ENCODE data around the gene TMEM52B. TPM values are rescaled to one million over a fixed set of nuclear protein-coding genes. Genes with fewer than 3 reads are reported as not detected.
"Not testable (repeated sequence)": the region's sequence is repeated elsewhere in the genome, so short reads cannot be mapped to it uniquely, and the experiment has no call there.

The TMEM52B gene
- total RNA-seq, 1 donor from 2014 or later: 0.45 TPM

DNA sequence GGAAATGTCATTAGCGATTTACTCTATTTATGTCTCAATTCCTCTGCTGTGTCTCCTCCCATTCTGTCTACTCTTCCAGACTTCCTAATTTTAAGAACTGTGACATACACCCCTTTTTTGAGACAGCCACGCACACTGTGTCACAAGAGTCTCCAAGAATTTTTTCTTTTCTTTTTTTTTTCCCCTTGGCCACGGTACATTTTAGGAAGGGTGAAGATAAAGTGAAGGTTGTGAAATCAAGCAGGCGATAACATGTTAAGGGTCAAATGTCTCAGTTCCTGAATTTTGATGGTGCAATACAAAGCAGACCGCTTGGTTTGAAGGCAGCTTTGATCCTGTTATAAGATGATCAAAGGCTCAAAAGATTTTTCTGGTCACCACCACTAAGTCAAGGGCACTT lies 11.2 kb upstream of the TMEM52B start:
- intact Hi-C loops (cut with DNase I): no loop called here
- DNase-seq (ENCODE audit: low spot score) (no peak), ATAC-seq (peak; percentile 89)

- ATAC-seq (no peak), DNase-seq (ENCODE audit: low spot score) (no peak)
- intact Hi-C loops (cut with DNase I): no loop called here
These were observed 9.7 kb upstream of the TMEM52B start for GRCh38 chr12:10169104-10169503.

GRCh38 chr12:10170216-10170615 lies 8.6 kb upstream of the TMEM52B start:
- no peak for DNase-seq (ENCODE audit: low spot score)
- intact Hi-C loops (cut with DNase I): no loop called here

GRCh38 chr12:10171973-10172728 lies 6.7 kb upstream of the TMEM52B start, which contains the start of gene OLR1:
Gene OLR1 (minus strand): TSS chr12:10172132. CDS start chr12:10172077, 55 bp downstream.
- intact Hi-C loops (cut with DNase I): no loop called here
- ATAC-seq (no peak), DNase-seq (ENCODE audit: low spot score) (no peak)

More at GRCh38 chr12:10170216-10170615, 8.6 kb upstream of the TMEM52B start:
- ATAC-seq: no peak

DNA sequence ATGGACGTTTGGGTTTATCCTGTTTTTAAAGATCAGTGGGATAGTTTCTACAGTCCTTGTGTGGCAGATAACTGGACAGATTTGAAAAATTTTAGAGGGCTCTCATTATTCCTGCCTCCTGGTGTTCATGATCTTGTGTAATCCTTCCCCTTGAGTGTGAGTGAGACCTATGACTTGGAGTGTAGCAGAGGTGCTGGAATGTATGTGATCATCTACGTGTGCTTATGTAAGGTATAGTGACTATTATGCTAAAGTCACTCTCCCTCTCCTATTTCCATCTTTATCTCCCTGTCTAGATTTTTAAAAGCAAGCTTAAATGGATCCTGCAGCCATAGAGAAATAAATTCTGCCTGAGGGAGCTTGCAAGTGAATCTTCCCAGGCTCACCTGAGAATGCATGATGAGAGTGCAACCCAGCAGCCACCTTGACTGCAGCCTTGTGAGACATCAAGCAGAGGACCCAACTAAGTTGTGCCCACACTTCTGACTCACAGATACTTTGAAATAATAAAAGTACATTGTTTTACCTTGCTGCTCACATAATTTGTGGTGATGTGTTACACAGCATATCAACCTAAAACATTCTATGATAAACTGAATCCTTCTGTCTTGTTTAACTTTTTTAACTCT lies 3.7 kb upstream of the TMEM52B start:
- DNase-seq (ENCODE audit: low spot score): no peak
- intact Hi-C loops (cut with DNase I): no loop called here
- no peak for ATAC-seq

DNA sequence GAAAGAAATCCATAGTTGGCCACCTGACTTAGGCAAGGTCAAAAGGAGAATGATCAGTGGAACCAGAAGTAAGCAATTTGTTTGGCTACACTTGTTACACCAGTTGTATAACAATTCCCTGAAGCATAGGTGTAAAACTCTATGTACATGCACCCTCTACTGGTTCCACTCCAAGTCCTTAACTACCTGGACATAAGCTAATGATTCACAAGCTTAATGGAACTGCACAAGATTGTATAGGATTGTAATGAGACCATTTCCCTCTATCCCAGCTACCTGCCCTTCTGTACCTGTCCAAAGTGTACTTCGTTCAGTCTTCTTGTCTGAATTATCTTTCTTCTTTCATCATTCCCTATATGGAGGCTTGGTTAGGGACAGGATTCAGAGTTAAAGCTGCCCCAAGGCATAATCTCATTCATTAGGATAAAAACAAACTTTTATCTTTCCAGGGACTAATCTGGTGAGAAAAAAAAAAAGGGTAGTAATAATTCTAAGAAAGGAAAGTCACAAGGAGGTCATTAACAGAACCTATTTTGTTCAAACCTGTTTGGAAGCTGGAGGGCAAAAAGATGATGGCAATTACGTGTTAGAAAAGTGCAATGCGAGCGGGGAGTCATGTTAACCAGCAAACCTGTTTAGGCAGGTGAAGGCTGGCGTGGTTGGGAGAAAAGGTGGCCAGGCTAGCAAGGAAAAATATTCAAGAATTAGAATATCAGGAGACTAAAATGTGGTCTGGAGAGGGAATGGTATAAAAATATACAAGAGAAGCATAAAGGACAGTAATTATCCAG lies 2.8 kb upstream of the TMEM52B start:
- intact Hi-C loops (cut with DNase I): no loop called here
- no peak for ATAC-seq
- no peak for DNase-seq (ENCODE audit: low spot score)

- ATAC-seq (no peak), DNase-seq (ENCODE audit: low spot score) (no peak)
- intact Hi-C loops (cut with DNase I): no loop called here
These were observed 947 bp downstream of the TMEM52B start for GRCh38 chr12:10179776-10180181.

GRCh38 chr12:10182354-10183049 lies 3.7 kb downstream of the TMEM52B start:
- ATAC-seq (no peak), DNase-seq (ENCODE audit: low spot score) (no peak)
- intact Hi-C loops (cut with DNase I): no loop called here

GRCh38 chr12:10184261-10184843 lies 5.5 kb downstream of the TMEM52B start:
- ATAC-seq: peak; percentile 76
- DNase-seq (ENCODE audit: low spot score): no peak
- intact Hi-C loops (cut with DNase I): no loop called here

- peak; percentile 66 for DNase-seq (ENCODE audit: low spot score)
- intact Hi-C loops (cut with DNase I): no loop called here
- peak; percentile 64 for ATAC-seq
These were observed 7.5 kb downstream of the TMEM52B start for GRCh38 chr12:10186299-10186698.

GRCh38 chr12:10186958-10187357 lies 8.1 kb downstream of the TMEM52B start:
- ATAC-seq; intact Hi-C loops (cut with DNase I); DNase-seq (ENCODE audit: low spot score): not testable (repeated sequence)

GRCh38 chr12:10189653-10190052 lies 10.8 kb downstream of the TMEM52B start:
- DNase-seq (ENCODE audit: low spot score) (no peak), ATAC-seq (peak; percentile 60)
- intact Hi-C loops (cut with DNase I): no loop called here

GRCh38 chr12:10190558-10191388 lies 11.9 kb downstream of the TMEM52B start:
- intact Hi-C loops (cut with DNase I): no loop called here
- DNase-seq (ENCODE audit: low spot score): no peak
- peak; percentile 95 for ATAC-seq

GRCh38 chr12:10191865-10192264 lies 13.0 kb downstream of the TMEM52B start:
- intact Hi-C loops (cut with DNase I): no loop called here
- peak; percentile 23 for ATAC-seq
- no peak for DNase-seq (ENCODE audit: low spot score)

DNA sequence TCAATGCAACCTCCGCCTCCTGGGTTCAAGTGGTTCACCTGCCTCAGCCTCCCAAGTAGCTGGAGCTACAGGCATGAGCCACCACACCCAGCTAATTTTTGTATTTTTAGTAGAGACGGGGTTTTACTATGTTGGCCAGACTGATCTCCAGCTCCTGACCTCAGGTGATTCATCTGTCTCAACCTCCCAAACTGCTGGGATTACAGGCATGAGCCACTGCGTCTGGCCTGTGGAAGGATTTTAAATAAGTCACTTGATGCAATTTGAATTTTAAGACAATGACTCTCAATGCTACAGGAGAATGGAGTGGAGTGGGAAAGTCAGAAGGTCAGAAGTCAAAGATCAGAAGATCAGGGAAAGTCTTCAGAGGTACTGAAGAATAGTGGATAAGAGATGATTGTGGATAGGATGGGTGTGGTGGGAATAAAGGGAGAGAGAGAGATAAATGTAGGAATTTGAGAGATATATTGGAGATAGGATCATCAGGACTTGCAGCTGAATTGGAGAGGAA lies 15.4 kb downstream of the TMEM52B start:
- intact Hi-C loops (cut with DNase I): no loop called here
- no peak for ATAC-seq

DNA sequence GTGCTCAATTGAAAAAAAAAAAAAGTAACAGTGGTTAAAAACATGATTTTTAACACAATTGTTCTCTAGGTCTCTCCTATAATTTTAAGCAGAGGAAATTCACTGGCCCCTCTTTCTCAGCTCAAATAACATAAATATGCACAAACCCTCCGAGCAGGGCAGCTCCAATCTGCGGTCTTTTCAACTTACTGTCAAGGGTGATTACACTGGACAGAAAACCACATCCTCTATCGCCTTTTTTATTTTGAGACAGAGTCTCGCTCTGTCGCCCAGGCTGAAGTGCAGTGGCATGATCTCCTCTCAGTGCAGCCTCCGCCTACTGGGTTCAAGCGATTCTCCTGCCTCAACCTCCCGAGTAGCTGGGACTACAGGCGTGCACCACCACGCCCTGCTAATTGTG lies 17.4 kb downstream of the TMEM52B start:
- DNase-seq (ENCODE audit: low spot score) (no peak), ATAC-seq (no peak)
- intact Hi-C loops (cut with DNase I): no loop called here

More for the DNA sequence above, 15.4 kb downstream of the TMEM52B start:
- DNase-seq (ENCODE audit: low spot score): no peak

GRCh38 chr12:10197879-10198278 lies 19.0 kb downstream of the TMEM52B start:
- intact Hi-C loops (cut with DNase I): no loop called here
- ATAC-seq: no peak
- no peak for DNase-seq (ENCODE audit: low spot score)

- DNase-seq (ENCODE audit: low spot score); ATAC-seq; intact Hi-C loops (cut with DNase I): not testable (repeated sequence)
These were observed 25.7 kb downstream of the TMEM52B start for GRCh38 chr12:10204495-10204894.
